Dendritic cell treated with granulocyte-macrophage colony-stimulating factor and Interleukin-4, amounts not matched to agents 40 ng/mL and 50 ng/mL, for 4 days (primary cell): ENCODE results near the gene STIM2.

Experiments
- H3K27ac Mint-ChIP-seq: one replicate; pipeline ENCODE4 v1.8.0; 2022; ENCODE audit warnings: mild to moderate bottlenecking, mixed read lengths
- H3K27me3 Mint-ChIP-seq: one replicate; pipeline ENCODE4 v1.8.0; 2022; ENCODE audit warnings: mild to moderate bottlenecking, mixed read lengths
- H3K36me3 Mint-ChIP-seq: one replicate; pipeline ENCODE4 v1.8.0; 2022; ENCODE audit warnings: low read depth, mixed read lengths
- H3K4me1 Mint-ChIP-seq: one replicate; pipeline ENCODE4 v1.8.0; 2022; ENCODE audit warnings: low read depth, mixed read lengths
- H3K4me3 Mint-ChIP-seq: one replicate; pipeline ENCODE4 v1.8.0; 2022; ENCODE audit warnings: mild to moderate bottlenecking, moderate library complexity, mixed read lengths
- H3K9me3 Mint-ChIP-seq: one replicate; pipeline ENCODE4 v1.8.0; 2022; ENCODE audit warnings: mixed read lengths
- intact Hi-C: fragments of 100-400 bp; cut with micrococcal nuclease; formaldehyde crosslinking; loops from one replicate; pipeline ENCODE4 v1.15.0; 2022

Gene STIM2

DNA sequence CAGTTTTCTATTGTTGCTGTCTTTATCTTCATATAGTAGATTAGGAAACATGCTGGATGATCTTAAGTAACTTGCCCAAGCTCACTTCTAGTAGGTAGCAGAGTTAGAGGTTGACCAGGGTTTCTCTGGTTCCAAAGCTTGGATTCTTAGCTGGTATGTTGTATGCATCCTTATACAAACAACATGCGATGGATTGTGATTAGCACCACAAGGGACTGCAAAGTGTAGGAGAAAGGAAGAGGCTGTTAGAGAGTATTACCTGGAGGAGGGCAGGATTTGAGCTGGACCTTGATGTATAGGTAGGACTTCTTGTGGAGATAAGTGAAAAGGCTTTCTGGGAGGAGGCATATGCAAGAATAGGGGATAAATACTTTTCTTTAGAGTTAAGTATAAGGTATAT, 5.6 kb downstream of the STIM2 start:
- no peaks in the 10 kb centered on the region for H3K9me3 Mint-ChIP-seq
- no peak overlapping the region for H3K4me3 Mint-ChIP-seq
- H3K36me3 Mint-ChIP-seq = peaks cover 22% of the 10 kb centered on the region
- H3K27ac Mint-ChIP-seq = peak overlapping the region; percentile 59
- intact Hi-C loops = no loop called here
- H3K4me1 Mint-ChIP-seq = peaks cover 59% of the 10 kb centered on the region
- H3K27me3 Mint-ChIP-seq = no peaks in the 10 kb centered on the region

DNA sequence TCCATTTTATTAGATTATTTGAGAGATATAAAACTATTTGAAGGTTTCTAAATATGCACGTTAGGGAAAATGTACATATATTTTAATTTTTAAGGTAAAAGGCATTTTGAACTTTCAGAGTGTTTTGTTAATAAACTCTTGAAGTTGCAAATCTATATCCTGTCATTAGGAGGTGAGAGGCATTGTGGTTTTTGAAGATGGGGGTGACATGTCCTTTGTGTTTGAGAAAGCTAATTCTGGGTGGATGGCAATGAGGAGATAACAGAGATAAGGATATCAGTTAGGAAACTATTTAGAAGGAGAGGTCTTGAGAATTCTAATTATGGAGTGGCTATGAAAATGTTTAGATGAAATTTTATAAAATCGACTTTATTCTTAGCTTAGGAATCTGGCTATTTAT, 6.1 kb downstream of the STIM2 start:
- H3K27me3 Mint-ChIP-seq = no peaks in the 10 kb centered on the region
- peaks cover 16% of the 10 kb centered on the region for H3K36me3 Mint-ChIP-seq
- no peaks in the 10 kb centered on the region for H3K9me3 Mint-ChIP-seq
- H3K27ac Mint-ChIP-seq = peak overlapping the region; percentile 59
- H3K4me1 Mint-ChIP-seq = peaks cover 64% of the 10 kb centered on the region
- intact Hi-C loops = no loop called here
- H3K4me3 Mint-ChIP-seq = peak overlapping the region; percentile 14

DNA sequence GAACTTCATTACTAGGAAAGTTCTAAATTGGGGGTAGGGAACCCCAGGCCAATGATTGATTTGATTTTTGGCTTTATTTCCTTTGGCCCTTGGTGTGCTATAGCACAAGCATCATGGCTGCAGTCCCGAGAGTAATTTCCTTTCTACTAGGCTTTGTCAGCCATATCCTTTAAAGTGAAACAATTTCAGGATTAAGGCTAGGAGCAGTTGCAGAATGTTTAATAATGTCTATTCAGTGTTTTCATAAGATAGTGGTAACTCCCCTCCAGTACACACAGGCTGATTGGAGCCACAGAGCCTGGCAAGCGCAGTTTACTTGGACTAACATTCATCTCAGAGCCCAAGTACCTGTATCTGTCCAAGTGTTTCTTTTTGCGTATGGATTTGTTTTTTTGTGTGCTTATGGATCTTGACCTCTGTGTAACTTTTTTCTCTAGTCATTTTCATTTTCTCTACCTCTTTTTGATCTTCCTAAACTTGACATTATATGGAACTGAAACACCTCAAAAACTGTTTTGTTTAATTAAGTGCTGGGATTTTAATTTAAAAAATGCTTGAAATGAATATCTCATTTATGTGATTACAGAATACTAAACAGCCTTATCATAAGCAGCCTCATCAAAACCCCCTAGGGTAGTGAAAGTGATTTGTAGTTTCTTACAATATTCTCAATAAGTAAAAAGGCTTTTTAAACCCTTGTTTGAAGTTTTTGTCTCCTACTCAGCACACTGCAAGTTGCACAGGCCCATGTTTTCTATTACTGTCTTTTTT, 7.5 kb downstream of the STIM2 start:
- Mint-ChIP-seq H3K4me1 (peaks cover 66% of the 10 kb centered on the region), H3K4me3 (no peak overlapping the region), H3K27ac (peak overlapping the region; percentile 68), H3K9me3 (no peaks in the 10 kb centered on the region), H3K27me3 (no peaks in the 10 kb centered on the region), H3K36me3 (peaks cover 19% of the 10 kb centered on the region)
- intact Hi-C loops = no loop called here

DNA sequence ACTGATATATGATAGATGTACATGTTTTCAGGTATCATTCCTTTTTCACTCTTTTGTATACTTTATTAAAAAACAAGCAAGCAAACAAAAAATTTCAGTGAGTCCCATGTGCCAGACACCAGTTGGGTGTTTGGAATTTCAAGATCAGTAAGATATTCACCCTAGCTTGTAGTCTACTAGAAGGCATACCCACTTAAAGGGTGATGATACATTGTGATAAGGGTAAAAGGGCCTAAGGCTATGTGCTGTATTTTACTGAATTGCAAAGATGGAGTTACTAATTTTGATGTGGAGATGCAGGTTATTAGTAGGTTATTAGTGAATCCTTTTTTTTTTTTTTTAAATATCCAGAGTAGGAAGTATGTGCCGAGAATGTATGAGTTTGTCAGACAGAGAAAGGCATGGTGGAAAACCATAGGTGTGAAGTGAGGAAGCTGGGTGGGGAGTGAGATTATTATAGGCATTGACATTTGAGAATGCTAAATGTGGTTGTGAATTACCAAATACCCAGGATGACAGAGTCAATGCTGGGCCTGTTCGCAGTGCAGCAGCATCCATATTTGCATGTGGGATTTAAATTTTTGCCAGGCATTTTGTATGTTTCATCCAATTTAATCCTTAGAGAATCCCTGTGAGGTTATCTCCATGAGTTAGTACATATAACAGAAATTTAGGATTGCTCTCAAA, 10.1 kb downstream of the STIM2 start:
- Mint-ChIP-seq H3K9me3 (no peaks in the 10 kb centered on the region), H3K27ac (no peak overlapping the region)
- intact Hi-C loops = no loop called here

DNA sequence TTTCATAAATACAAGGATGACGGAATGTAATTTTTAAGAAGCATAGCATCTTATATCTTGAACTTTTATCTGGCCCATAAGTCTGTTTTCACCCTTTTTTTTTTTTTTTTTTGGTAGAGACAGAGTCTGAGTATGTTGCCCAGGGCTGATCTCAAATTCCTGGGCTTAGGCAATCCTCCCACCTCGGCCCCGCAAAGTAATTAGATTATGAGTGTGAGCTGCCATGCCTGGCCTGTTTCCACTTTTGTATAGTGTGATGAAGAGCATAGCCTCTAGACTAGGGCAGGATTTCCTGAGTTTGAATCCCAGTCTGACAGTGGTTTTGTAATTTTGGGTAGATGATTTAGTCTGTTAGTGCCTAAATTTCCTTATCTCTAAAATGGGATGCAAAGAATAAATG, 11.0 kb downstream of the STIM2 start:
- Mint-ChIP-seq H3K36me3 (peaks cover 27% of the 10 kb centered on the region), H3K4me3 (no peak overlapping the region), H3K27ac (no peak overlapping the region), H3K4me1 (peaks cover 63% of the 10 kb centered on the region), H3K27me3 (no peaks in the 10 kb centered on the region), H3K9me3 (no peaks in the 10 kb centered on the region)
- intact Hi-C loops = no loop called here

More for the DNA sequence above, 10.1 kb downstream of the STIM2 start:
- Mint-ChIP-seq H3K4me3 (no peak overlapping the region), H3K36me3 (peaks cover 27% of the 10 kb centered on the region), H3K27me3 (no peaks in the 10 kb centered on the region), H3K4me1 (peaks cover 71% of the 10 kb centered on the region)

DNA sequence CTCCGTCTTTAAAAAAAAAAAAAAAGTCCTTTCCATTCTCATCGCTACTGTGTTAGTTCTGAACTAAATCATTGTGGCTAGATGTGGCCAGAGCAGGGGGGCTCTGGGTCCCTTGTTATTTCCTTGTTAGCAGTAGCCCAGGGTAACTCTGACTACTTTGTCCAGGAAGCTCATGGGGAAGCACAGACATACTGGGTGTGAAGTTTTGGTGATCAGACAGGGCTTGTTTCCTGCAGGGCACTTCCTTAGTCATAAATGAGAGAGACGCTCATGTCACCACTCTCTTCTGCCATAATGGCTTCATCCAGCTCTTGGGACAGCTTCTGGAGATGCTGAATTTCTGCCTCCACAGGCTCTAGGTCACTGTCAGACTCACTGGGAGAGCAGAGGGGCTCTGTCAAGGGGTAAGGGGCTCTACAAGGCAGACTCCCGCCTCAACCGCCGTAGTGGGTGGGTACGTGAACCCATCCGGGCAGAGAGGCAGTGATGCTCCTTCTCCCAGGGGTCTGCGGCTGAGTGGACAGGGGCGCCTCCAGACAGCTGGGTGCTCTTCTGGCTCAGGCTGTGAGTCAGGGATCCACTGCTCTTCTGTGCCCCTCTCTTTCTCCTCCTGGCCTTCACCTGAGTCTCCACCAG, 12.9 kb downstream of the STIM2 start:
- Mint-ChIP-seq H3K27ac (peak overlapping the region; percentile 73), H3K27me3 (no peaks in the 10 kb centered on the region), H3K36me3 (peaks cover 44% of the 10 kb centered on the region), H3K9me3 (peaks cover 14% of the 10 kb centered on the region), H3K4me3 (no peak overlapping the region), H3K4me1 (peaks cover 56% of the 10 kb centered on the region)
- intact Hi-C loops = no loop called here

DNA sequence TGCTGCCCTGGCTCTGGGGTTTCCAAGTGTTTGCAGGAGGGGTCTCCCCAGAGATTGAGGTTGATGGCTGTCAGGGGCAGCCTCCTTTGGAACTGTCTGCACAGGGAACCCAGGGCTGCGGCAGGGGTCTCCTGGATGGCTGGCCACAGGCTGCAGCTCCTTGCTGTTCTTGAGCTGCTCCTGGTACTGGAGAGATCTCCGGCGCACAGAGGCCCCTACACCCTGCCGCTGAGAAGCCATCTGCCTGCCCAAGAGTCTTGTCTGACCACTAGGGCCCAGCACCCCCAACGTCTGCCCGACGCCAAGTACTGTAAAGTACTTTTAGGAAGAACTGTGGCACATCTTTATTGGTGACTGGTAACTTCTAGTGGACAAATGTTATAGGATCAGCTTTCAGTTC, 13.5 kb downstream of the STIM2 start:
- no peak overlapping the region for H3K4me3 Mint-ChIP-seq

DNA sequence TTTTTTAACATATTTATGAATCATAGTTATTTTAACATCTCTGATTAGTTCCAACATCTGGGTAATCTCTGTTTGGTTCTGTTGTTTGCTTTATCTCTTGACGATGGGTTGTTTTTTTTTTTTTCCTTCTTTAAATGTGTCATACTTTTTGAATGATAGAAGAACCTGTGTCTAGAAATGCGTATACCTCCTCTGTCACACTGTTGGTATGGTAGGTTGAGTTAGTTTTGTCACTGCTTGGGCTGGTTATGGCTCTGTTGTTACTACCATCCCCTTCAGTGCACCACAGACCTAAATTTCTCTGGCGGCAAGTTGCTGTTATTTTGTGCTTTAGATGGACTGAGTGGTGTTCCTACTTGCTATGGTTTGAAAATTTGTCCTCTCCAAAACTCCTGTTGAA, 16.8 kb downstream of the STIM2 start:
- Mint-ChIP-seq H3K9me3 (peaks cover 22% of the 10 kb centered on the region), H3K4me3 (no peak overlapping the region), H3K27me3 (no peaks in the 10 kb centered on the region), H3K4me1 (peaks cover 46% of the 10 kb centered on the region), H3K27ac (no peak overlapping the region), H3K36me3 (peaks cover 50% of the 10 kb centered on the region)
- intact Hi-C loops = no loop called here

More for the DNA sequence above, 13.5 kb downstream of the STIM2 start:
- Mint-ChIP-seq H3K27ac (peak overlapping the region; percentile 73), H3K36me3 (peaks cover 47% of the 10 kb centered on the region), H3K4me1 (peaks cover 50% of the 10 kb centered on the region), H3K27me3 (no peaks in the 10 kb centered on the region), H3K9me3 (peaks cover 20% of the 10 kb centered on the region)
- intact Hi-C loops = no loop called here

DNA sequence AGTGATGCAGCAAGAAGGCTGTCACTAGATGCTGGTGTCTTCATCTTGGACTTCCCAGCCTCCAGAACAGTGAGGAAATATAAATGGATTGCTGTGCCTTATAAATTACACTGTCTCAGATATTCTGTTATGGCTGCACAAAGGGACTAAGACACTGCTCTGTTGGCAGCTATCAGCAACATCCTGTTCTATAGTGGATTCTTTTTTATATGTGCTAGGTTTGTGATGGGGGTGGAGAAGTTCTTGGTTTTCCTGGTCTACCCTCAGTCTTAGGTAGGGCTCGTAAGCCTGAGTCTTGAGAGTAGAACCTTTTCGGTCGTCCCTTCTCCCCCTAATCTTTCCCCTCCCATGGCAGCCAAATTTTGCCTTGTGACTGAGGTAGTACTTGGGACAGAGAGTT, 17.3 kb downstream of the STIM2 start:
- intact Hi-C loops = no loop called here
- peaks cover 48% of the 10 kb centered on the region for H3K36me3 Mint-ChIP-seq
- H3K4me3 Mint-ChIP-seq = no peak overlapping the region
- H3K4me1 Mint-ChIP-seq = peaks cover 47% of the 10 kb centered on the region
- H3K27ac Mint-ChIP-seq = peak overlapping the region; percentile 10
- H3K27me3 Mint-ChIP-seq = no peaks in the 10 kb centered on the region
- peaks cover 22% of the 10 kb centered on the region for H3K9me3 Mint-ChIP-seq

DNA sequence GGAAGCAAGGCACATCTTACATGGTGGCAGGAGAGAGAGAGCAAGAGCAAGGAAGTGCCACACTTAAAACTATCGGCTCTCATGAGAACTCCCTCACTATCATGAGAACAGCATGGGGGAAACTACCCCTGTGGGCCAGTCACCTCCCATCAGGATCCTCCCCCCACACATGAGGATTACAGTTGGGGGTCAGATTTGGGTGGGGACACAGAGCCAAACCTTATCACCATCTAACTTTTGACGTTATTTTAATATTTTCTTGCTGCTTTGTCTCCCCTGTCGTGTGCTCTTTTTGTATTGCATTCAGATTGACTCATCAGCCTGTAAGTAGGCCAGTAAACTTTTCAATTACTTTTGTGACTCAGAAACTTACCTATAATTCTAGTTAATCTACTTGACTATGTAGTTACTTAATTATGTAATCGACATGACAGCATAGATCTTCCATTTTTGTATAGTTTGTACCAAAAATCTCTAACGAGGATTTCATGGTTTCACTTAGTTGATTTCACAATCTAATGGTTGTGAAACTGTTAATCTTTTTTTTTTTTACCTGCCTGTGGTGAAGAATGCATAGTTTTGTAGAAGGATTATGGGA, 18.3 kb downstream of the STIM2 start:
- Mint-ChIP-seq H3K27me3 (no peaks in the 10 kb centered on the region), H3K36me3 (peaks cover 42% of the 10 kb centered on the region), H3K4me3 (no peak overlapping the region), H3K9me3 (peaks cover 22% of the 10 kb centered on the region), H3K27ac (peak overlapping the region; percentile 10), H3K4me1 (peaks cover 41% of the 10 kb centered on the region)
- intact Hi-C loops = no loop called here

DNA sequence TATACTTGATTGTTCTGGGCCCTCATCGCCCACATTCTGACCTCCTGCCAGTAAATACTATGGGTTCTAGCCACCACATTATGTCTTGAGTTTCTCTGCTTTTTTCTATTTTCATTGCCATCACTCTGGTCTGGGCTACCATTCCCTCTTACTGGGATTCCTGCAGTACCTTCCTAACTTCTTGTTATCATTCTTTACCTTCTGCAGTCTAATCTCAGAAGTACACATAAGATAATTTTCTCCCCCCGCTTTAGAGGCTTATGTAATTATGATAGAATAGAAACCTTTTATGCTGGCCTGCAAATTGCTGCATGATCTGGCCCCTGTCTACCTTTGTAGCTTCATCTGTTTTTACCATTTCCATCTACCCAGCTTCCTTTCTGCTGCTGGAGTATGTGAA, 19.2 kb downstream of the STIM2 start:
- intact Hi-C loops = no loop called here
- Mint-ChIP-seq H3K4me1 (peaks cover 36% of the 10 kb centered on the region), H3K27ac (no peak overlapping the region), H3K4me3 (no peak overlapping the region), H3K9me3 (peaks cover 22% of the 10 kb centered on the region), H3K27me3 (no peaks in the 10 kb centered on the region), H3K36me3 (peaks cover 40% of the 10 kb centered on the region)

DNA sequence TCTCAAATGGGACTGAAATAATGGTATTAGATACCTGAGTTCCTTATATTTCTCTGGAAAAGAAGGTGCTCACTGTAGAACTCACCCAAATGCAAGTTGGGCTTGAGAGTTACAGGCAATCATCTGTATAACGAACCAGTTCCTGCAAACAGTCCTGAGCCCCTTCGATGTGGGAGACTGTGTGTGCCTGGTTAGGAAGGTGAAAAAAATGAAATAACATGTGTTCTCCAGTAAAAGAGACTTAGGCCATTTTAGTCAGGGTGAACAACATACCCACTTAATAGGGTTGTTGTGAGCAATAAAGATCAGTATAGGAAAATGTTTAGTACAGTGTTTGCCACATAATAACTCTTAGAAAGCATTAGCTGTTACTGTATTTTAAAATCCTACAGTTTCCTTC, 23.4 kb downstream of the STIM2 start:
- peaks cover 3% of the 10 kb centered on the region for H3K9me3 Mint-ChIP-seq
- intact Hi-C loops = loop anchor here (2.0 kb wide), 1 partner anchor 19 kb away; no protein-coding TSS in a partner anchor
- peaks cover 51% of the 10 kb centered on the region for H3K4me1 Mint-ChIP-seq
- H3K36me3 Mint-ChIP-seq = peaks cover 17% of the 10 kb centered on the region
- H3K4me3 Mint-ChIP-seq = no peak overlapping the region
- H3K27ac Mint-ChIP-seq = peak overlapping the region; percentile 94
- H3K27me3 Mint-ChIP-seq = no peaks in the 10 kb centered on the region

DNA sequence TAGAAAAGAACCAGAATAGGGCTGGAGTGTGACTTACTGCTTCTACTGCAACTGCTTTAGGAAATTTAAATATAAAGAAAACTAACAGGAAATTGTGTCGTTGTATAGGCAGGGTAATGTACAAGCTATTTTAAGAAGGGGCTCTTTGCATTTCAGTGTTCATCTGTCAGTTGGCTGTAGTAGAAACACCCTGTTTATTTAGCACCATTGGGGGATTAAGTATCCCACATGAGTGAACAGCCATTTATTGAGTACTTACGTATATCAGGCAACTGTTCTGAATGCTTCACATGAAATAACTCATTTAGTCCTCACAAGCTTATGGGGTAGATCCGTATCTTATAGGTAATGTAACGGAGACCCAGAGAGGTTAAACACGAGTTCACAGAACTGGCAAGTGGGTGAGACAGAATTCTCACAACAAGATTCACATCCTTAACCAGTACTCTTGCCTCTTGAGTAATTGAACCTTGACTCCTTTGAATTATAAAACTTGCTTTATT, 23.9 kb downstream of the STIM2 start:
- intact Hi-C loops = loop anchor here (2.0 kb wide), 1 partner anchor 20 kb away; no protein-coding TSS in a partner anchor
- peaks cover 15% of the 10 kb centered on the region for H3K36me3 Mint-ChIP-seq
- peak overlapping the region; percentile 49 for H3K4me3 Mint-ChIP-seq
- H3K9me3 Mint-ChIP-seq = no peaks in the 10 kb centered on the region
- peaks cover 51% of the 10 kb centered on the region for H3K4me1 Mint-ChIP-seq
- H3K27ac Mint-ChIP-seq = peak overlapping the region; percentile 94
- no peaks in the 10 kb centered on the region for H3K27me3 Mint-ChIP-seq

DNA sequence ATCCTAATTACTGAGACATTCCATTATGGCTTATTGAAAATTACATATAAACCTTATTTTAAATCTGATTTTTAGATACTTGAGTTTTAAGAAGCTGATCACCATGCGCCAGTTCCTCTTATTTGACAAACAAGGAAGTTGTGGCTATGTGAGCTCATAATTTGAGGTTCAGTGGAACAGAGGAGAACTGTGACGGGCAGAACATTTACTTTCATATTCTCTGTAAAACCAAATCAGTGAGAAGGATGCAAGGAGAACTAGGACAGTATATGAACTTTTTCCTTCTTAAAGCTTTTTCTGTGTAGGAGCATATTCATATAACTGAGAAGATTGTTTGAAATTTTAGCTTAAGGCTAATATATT, 25.3 kb downstream of the STIM2 start:
- peaks cover 49% of the 10 kb centered on the region for H3K4me1 Mint-ChIP-seq
- peak overlapping the region; percentile 94 for H3K27ac Mint-ChIP-seq
- H3K9me3 Mint-ChIP-seq = no peaks in the 10 kb centered on the region
- H3K4me3 Mint-ChIP-seq = peak overlapping the region; percentile 64
- intact Hi-C loops = loop anchor here (2.0 kb wide), 1 partner anchor 21 kb away; no protein-coding TSS in a partner anchor
- no peaks in the 10 kb centered on the region for H3K27me3 Mint-ChIP-seq
- H3K36me3 Mint-ChIP-seq = peaks cover 15% of the 10 kb centered on the region
